HG03039 (cell line): Measurements from ENCODE around the gene OPHN1.
"Not testable (repeated sequence)": the region's sequence is repeated elsewhere in the genome, so short reads cannot be mapped to it uniquely, and the experiment has no call there.

ENCODE experiments used
- ATAC-seq: cut with Tn5 transposase; IDR thresholded peaks from one replicate; pipeline ENCODE4 v1.9.1; 2021; ENCODE audit warnings: mild to moderate bottlenecking, moderate library complexity; ENCODE audit not compliant: unreplicated experiment

Gene OPHN1

DNA sequence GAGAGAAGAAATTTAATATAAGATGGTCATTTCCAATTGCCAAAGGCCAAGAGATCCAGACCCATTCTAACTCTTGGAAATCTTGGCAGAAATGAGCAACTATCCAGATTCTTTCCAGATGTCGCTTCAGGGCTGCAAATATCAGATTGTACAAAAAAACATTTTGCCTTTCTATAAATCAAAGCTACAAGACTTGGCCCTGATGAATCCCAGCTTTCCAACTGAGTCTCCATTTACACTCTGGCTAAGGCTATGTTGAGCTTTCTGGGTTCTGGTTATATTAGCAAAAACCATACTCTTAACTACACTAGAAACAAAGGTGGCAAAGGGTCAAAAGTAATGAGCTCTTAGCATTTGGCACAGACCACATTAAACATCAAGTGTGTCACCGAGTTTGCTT lies 345.8 kb downstream of the OPHN1 start:
- no peak for ATAC-seq

DNA sequence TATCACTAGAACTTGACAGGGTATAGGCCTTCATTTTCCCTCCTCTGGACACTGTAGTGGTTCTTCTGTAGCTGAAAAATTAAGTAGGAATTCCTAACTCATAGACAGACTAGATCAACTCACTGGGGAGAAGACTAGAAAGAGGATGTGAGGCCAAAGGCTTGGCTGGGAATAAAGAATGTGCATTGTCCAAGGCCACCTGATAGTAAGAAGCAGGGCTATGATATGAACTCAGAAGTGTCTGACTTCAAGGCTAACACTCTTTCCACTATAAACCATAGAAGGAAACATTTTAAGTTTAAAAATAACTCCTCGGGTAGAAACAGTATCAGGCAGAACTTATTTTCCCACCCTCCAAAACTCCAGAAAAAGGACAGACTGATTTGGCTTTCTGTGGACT lies 346.6 kb downstream of the OPHN1 start:
- no peak for ATAC-seq

DNA sequence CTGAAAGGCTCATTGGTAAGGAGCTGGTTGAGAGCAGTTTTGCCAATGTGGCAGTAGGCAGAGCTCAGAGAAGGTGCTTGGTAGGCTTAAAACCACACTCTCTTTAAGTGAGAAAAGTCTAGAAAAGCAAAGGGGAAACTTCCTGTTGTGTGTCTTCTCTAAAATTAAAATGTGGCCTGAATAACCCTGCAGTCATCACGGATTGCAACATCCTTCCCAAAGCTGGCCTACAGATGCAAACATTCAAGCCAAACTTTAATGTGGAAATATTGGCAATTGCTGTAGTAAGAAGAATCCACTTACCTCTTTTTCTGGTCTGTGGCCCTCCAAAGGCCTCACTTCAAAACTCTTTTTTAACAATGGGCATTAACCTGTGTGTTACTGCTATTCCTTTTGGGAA lies 348.5 kb downstream of the OPHN1 start:
- no peak for ATAC-seq

DNA sequence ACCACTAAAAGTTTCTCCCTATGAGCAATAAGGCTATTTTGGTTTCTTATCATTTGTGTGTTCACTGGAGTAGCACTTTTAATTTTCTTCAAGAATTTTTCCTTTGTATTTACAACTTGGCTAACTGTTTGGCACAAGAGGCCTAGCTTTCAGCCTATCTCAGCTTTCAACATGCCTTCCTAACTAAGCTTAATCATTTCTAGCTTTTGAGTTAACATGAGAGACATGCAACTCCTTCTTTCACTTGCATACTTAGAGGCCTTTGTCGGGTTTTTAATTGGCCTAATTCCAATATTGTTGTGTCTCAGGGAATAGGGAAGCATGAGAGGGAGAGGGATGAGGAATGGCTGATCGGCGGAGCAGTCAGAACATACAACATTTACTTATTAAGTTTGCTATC lies 349.8 kb downstream of the OPHN1 start:
- no peak for ATAC-seq

DNA sequence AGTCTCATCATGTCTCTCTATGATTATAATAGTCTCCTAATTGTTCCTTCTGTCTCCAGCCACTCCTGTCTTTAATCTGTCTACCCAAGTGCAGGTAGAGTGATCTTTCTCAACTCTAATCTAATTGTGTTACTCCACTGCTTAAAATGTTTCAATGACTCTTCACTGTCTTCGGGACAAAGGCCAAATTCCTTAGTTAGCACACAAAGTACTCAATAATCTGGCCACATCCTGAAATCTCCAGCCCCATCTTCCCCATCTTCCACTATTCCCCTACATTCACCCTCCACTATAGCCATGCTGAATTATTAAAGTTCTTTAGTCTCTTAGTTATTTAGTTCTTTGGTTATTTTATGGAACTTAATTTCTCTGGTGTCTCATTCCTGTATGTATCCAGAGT lies 353.3 kb downstream of the OPHN1 start:
- ATAC-seq = no peak

DNA sequence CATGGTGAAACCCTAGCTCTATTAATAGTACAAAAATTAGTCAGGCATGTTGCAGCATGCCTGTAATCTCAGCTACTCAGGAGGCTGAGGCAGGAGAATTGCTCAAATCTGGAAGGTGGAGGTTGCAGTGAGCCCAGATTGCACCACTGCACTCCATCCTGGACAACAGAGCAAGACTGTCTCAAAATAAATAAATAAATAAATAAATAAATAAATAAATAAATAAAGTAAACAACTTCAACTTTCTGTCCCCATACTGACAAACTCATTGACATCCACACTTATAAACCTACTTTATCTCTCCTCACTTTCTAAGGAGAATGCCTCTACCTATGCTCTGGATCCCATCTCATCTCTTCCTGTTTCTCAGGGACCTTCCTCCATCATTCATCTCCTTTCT lies 354.5 kb downstream of the OPHN1 start:
- ATAC-seq = not testable (repeated sequence)

DNA sequence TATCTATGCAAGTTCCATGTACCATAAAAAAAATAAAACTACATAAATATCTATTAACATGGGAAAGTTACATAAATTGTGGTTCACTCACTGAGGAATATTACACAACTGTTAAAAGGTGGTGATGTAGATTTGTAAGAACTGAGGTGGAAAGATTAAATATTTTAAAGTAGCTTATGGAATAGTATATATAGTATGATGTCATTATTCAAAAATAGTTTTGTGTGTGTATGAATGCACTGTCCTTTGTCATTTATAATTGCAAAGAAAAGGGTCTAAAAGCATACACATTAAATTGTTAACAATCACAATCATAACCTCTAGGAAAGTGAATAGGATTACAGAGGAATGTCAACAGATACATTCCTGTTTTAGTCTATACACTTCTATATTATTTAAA lies 355.9 kb downstream of the OPHN1 start:
- no peak for ATAC-seq

DNA sequence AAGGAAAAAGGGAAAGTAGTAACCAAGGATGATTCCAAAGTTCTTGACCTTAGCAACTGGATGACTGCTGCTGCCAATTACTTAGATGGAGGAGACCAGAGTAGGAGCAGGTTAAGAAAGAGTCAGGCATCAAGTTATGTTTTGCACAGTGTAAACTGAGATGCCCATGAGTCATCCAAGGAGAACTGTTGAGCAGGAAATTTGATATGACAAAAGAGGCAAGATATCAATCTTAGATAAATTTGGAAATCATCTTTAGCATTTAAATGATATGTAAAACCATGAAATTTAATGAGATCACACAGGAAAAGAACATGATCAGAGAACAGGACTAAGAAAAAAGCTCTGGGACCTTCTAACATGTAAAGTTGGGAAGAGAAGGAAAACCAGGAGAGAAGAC lies 361.3 kb downstream of the OPHN1 start:
- no peak for ATAC-seq

DNA sequence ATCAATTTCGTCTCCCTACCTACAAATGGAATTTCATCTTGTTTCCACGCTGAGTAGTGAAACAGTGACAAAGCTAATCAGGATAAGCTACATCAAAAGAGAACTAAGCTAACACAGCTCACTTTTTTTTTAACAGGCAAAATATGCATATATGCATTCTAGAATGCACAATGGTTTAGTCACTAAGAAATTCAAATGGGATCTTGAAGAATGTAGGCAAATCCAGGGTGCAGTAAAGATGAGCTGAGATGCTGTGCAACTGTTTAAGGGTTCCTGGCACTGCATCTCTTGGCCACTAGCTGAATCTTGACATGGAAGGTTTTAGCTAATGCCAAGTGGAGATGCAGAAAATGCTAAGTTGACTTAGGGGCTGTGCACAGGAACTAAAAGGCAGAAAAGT lies 363.2 kb downstream of the OPHN1 start:
- ATAC-seq = not testable (repeated sequence)

DNA sequence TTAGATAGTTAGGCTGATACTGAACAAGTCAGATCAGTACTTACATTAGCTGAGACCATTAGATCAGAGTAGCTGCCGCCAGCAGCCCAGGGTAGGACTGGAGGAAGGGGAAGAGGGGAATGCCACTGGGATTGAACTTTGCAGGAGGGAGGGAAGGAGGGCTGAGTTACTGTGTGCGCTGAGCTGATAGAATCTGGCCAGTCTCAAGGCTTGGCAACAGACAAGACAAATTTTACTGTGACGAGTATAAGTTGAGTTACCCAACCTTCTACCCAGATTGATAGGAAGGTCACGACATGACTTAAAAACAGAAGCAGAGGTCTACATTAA lies 372.1 kb downstream of the OPHN1 start:
- ATAC-seq = no peak

DNA sequence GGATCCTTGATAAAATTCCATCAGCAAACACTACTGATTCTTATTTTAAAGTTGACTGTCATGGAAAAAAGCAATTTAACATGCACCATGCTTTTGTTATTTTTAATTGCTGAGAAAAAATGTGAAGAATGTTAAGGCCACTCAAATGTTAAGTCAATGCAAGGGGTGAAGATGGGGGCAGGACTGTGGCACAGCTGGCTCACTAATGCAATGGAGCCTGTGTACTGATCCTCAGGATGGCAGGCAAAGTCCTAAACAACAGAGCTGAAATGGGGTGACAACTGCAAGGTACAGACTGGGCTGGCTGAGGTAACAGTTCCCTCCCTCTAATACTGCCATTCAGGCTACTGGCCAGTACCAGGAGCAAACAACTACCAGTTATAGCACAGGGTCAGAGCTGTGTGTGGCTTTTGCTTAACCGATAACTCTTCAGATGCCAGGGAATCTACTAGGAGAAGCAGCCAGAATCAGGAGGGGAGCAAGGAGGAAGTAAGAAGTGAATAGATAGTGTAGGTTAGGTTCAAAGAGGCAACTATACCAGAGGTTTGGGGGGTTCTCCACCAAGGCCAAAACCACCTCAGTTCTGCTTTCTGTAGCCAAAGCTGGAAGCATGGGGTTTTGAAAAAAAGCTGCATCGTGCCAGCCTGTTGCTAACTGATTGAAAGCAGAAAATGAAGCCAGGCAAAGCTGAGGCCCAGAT lies 372.6 kb downstream of the OPHN1 start:
- ATAC-seq = no peak

DNA sequence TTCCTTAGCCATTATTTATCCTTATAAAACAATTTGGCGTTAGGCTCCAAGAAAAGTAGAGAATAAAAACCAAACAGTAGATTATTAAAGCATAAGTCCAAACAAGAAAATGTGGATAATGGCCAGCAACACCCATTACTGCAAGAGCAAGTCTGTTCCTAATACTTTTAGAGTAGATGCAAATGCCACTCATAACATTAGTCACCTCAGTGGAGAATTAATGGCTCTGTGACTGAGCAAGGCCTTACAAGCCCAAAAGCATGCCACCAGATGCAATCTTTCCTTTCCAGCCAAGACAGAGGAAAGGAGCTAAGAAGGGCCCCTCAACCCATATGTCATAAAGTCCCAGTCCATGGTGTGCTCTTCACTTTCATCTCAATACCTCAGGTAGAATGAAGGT lies 373.8 kb downstream of the OPHN1 start:
- no peak for ATAC-seq

DNA sequence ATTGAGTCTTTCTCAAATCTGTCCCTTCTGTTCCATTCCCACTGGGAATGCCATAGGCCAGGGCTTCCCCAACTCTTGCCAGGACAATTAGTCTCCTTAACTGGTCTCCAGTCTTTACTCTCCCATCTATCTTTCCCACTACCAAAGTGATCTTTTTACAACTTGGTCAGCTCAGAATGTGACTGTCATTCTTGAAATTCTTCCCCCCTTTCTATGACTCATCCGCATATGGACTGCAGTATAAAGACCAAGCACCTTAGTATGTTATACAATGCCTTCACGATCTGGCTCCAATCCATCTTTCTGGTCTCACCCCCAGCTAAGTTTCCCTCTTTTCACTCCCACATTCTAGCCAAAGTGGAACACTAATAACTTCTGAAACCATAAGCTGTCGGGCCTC lies 383.8 kb downstream of the OPHN1 start:
- no peak for ATAC-seq

DNA sequence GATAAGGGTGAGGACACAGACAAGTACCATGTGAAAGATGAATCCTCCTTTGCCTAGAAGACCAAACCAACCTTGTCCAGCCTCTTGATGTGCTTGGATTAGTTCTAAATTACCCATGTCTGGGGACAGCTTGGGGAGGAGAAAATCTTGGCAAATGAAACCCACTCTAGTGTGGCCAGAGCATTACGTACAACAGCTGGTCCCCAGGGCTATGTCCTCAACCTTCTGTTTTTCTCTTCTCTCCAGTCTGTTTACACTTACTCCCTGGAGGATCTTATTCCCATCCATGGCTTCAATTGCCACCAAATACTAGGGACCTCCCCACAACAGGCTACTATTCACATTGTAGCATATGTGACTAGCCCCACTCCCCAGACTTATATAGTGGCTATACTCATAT lies 384.5 kb downstream of the OPHN1 start:
- no peak for ATAC-seq

DNA sequence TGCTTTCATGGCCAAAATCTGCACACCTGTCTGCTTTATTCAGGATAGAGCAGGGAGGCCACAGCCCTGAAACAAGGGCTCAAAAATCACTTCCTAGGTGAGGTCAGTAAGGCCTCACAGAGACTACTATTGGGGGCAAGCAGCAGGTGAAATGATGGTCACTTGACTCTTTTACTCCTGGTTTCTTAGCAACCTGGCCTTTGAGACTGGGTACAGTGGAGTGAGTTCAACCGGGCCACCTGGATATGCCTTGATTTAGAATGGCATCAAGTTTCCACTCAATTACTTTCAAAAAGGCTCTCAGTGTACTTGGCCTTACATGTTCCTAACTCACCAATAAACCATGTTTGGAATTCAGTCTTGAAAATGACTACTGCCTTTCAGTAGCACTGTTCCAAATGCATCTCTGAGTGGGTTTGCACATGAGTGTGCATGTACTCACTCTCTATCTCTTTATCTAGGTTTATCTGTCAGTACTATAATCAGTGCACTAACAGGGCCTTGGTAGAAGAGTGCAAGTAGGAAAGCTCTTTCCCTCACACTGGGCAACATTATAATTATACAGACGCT lies 388.2 kb downstream of the OPHN1 start:
- no peak for ATAC-seq

DNA sequence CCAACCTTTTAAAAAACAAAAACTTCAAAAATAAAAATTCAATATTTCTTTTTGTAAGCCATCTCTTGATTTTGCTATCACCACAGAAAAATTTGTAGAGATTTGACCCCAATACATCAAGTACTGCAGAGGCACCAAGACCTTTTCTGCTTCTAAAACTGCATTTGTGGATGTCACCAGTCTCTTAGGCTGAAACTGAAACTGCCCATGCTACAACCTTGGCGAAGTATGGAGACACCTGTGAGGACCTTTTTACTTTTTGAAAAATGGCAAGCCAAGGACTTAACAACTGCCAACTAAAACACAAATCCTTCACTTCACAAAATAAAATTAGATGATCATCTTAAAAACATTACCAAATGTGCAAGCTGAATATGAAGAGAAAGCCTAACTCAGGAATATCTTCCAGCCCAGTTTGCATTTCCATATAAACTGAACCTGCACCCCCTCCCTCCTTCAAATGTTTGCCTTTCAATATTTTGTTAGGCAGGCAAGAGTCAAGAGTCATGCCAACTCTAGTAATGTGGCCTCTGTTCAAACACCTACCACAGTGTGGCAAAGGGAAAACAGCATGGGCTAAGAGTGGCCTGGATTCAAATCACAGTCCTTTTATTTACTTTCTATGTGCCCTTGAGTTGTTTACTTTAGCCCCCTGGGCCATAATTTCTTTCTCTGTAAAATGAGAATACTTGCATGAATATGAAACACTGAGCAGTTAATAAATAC lies 389.4 kb downstream of the OPHN1 start:
- ATAC-seq = no peak

DNA sequence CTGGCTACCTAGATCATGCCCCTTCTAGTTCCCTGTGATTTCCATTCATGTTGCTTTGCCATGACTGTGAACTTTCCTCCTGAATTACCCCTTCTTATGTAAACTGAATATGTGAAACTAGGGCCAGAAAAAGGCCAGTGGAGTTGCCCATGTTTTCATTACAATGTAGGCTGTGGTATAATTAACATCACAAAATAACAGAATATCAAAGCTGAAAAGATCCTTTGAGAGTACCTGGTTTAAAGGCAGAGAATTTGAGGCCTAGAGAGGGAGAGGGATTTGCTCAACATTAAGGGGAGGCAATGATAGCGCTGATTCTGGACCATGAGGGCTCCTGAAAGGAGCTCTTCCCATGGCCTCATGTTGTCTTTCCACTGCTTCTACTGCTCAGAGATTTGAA lies 392.2 kb downstream of the OPHN1 start:
- no peak for ATAC-seq

DNA sequence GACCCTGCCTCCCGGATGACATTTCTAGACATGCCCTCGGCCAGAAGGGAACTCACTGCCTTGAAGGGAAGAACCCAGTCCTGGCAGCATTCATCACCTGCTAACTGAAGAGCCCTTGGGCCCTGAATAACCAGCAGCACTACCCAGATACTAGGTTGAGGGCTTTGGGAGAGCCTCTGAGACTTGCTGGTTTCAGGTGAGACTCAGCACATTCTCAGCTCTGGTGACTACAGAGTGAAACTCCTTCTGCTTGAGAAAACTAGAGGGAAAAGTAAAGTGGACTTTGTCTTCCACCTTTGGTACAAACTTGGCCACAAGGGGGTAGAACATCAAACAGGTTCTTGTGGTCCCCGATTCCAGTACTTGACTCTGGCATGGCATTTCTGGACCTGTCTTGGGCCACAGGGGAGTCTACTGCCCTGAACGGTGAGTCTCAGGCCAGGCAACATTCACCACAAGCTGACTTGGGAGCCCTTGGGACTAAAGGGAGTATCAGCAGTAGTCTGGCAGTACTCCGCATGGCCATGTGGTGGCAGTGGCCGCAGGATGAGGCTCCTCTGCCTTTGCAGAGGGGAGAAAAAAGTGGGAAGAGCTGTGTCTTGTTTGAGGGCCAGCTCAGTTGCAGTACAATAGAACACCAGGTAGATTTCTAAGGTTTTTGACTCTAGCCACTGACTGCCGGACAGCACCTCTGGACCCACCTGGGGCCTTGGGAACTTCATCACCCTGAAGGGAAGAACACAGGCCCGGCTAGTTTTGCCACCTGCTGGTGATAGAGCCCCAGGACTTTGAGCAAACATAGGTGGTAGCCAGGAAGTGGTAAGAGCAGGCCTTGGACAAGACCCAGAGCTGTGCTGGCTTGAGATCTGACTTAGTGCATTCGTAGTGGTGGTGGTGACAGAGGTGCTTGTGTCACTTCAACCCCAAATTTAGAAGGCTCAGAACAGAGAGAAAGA lies 414.8 kb downstream of the OPHN1 start:
- no peak for ATAC-seq

DNA sequence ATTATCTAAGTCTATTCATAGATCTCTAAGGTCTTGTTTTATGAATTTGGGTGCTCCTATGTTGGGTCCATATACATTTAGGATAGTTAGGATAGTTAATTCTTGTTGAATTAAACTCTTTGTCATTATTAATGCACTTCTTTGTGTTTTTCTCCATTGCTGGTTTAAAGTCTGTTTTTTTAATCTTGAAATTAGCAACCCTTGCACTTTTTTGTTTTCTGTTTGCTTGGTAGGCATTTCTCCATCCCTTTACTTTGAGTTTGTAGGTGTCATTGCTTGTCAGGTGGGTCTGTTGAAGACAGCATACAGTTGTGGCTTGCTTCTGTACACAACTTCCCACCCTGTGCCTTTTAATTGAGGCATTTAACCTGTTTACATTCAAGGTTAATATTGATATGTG lies 434.8 kb downstream of the OPHN1 start:
- ATAC-seq = no peak
